ENCODE measurements around the gene FMN2.

The FMN2 gene

GRCh38 chr1:240500647-240501046 is 409.0 kb downstream of the FMN2 start:
- Histone ChIP-seq H3K27ac (ENCODE audit: low read depth, low read length) (no peak overlapping the region), H3K36me3 (ENCODE audit: control insufficient read depth in 1 of 2, insufficient read depth in 2 of 2, low read length in 2 of 2) (no peaks in the 10 kb centered on the region), H3K4me1 (ENCODE audit: control insufficient read depth in 1 of 2, insufficient read depth in 2 of 2, low read length in 2 of 2) (no peaks in the 10 kb centered on the region), H3K4me3 (ENCODE audit: low read depth in 1 of 2, low read length in 2 of 2) (no peak overlapping the region), H3K9ac (ENCODE audit: low read depth in 1 of 2, low read length in 2 of 2) (no peak overlapping the region), H3K27me3 (ENCODE audit: control insufficient read depth in 1 of 2, insufficient read depth in 2 of 2, low read length in 2 of 2) (no peaks in the 10 kb centered on the region), H3K9me3 (ENCODE audit: control insufficient read depth in 1 of 2, low read length in 2 of 2) (no peaks in the 10 kb centered on the region)

GRCh38 chr1:240501115-240501514 is 409.4 kb downstream of the FMN2 start:
- H3K27ac ChIP-seq (ENCODE audit: low read depth, low read length): no peak overlapping the region

GRCh38 chr1:240503036-240503435 is 411.4 kb downstream of the FMN2 start:
- H3K9me3 ChIP-seq (ENCODE audit: control insufficient read depth in 1 of 2, low read length in 2 of 2): no peaks in the 10 kb centered on the region

More at GRCh38 chr1:240501115-240501514, 409.4 kb downstream of the FMN2 start:
- Histone ChIP-seq H3K36me3 (ENCODE audit: control insufficient read depth in 1 of 2, insufficient read depth in 2 of 2, low read length in 2 of 2) (no peaks in the 10 kb centered on the region), H3K9ac (ENCODE audit: low read depth in 1 of 2, low read length in 2 of 2) (no peak overlapping the region), H3K4me1 (ENCODE audit: control insufficient read depth in 1 of 2, insufficient read depth in 2 of 2, low read length in 2 of 2) (no peaks in the 10 kb centered on the region), H3K9me3 (ENCODE audit: control insufficient read depth in 1 of 2, low read length in 2 of 2) (no peaks in the 10 kb centered on the region), H3K4me3 (ENCODE audit: low read depth in 1 of 2, low read length in 2 of 2) (no peak overlapping the region), H3K27me3 (ENCODE audit: control insufficient read depth in 1 of 2, insufficient read depth in 2 of 2, low read length in 2 of 2) (no peaks in the 10 kb centered on the region)

GRCh38 chr1:240503558-240503957 is 411.9 kb downstream of the FMN2 start:
- H3K27me3 ChIP-seq (ENCODE audit: control insufficient read depth in 1 of 2, insufficient read depth in 2 of 2, low read length in 2 of 2): no peaks in the 10 kb centered on the region

More at GRCh38 chr1:240503036-240503435, 411.4 kb downstream of the FMN2 start:
- no peaks in the 10 kb centered on the region for H3K36me3 ChIP-seq (ENCODE audit: control insufficient read depth in 1 of 2, insufficient read depth in 2 of 2, low read length in 2 of 2)
- H3K9ac ChIP-seq (ENCODE audit: low read depth in 1 of 2, low read length in 2 of 2): no peak overlapping the region
- H3K4me1 ChIP-seq (ENCODE audit: control insufficient read depth in 1 of 2, insufficient read depth in 2 of 2, low read length in 2 of 2): no peaks in the 10 kb centered on the region
- no peaks in the 10 kb centered on the region for H3K27me3 ChIP-seq (ENCODE audit: control insufficient read depth in 1 of 2, insufficient read depth in 2 of 2, low read length in 2 of 2)
- no peak overlapping the region for H3K4me3 ChIP-seq (ENCODE audit: low read depth in 1 of 2, low read length in 2 of 2)
- no peak overlapping the region for H3K27ac ChIP-seq (ENCODE audit: low read depth, low read length)

GRCh38 chr1:240506176-240506575 is 414.5 kb downstream of the FMN2 start:
- Histone ChIP-seq H3K36me3 (ENCODE audit: control insufficient read depth in 1 of 2, insufficient read depth in 2 of 2, low read length in 2 of 2) (no peaks in the 10 kb centered on the region), H3K4me1 (ENCODE audit: control insufficient read depth in 1 of 2, insufficient read depth in 2 of 2, low read length in 2 of 2) (no peaks in the 10 kb centered on the region), H3K27me3 (ENCODE audit: control insufficient read depth in 1 of 2, insufficient read depth in 2 of 2, low read length in 2 of 2) (no peaks in the 10 kb centered on the region), H3K9me3 (ENCODE audit: control insufficient read depth in 1 of 2, low read length in 2 of 2) (no peaks in the 10 kb centered on the region), H3K27ac (ENCODE audit: low read depth, low read length) (no peak overlapping the region), H3K4me3 (ENCODE audit: low read depth in 1 of 2, low read length in 2 of 2) (no peak overlapping the region), H3K9ac (ENCODE audit: low read depth in 1 of 2, low read length in 2 of 2) (no peak overlapping the region)

More at GRCh38 chr1:240503558-240503957, 411.9 kb downstream of the FMN2 start:
- Histone ChIP-seq H3K9ac (ENCODE audit: low read depth in 1 of 2, low read length in 2 of 2) (no peak overlapping the region), H3K4me3 (ENCODE audit: low read depth in 1 of 2, low read length in 2 of 2) (no peak overlapping the region), H3K36me3 (ENCODE audit: control insufficient read depth in 1 of 2, insufficient read depth in 2 of 2, low read length in 2 of 2) (no peaks in the 10 kb centered on the region), H3K9me3 (ENCODE audit: control insufficient read depth in 1 of 2, low read length in 2 of 2) (no peaks in the 10 kb centered on the region), H3K4me1 (ENCODE audit: control insufficient read depth in 1 of 2, insufficient read depth in 2 of 2, low read length in 2 of 2) (no peaks in the 10 kb centered on the region), H3K27ac (ENCODE audit: low read depth, low read length) (no peak overlapping the region)

GRCh38 chr1:240508201-240508600 is 416.5 kb downstream of the FMN2 start:
- H3K27ac ChIP-seq (ENCODE audit: low read depth, low read length): no peak overlapping the region
- H3K36me3 ChIP-seq (ENCODE audit: control insufficient read depth in 1 of 2, insufficient read depth in 2 of 2, low read length in 2 of 2): no peaks in the 10 kb centered on the region
- H3K4me1 ChIP-seq (ENCODE audit: control insufficient read depth in 1 of 2, insufficient read depth in 2 of 2, low read length in 2 of 2): no peaks in the 10 kb centered on the region
- no peaks in the 10 kb centered on the region for H3K27me3 ChIP-seq (ENCODE audit: control insufficient read depth in 1 of 2, insufficient read depth in 2 of 2, low read length in 2 of 2)
- H3K9ac ChIP-seq (ENCODE audit: low read depth in 1 of 2, low read length in 2 of 2): no peak overlapping the region
- no peak overlapping the region for H3K4me3 ChIP-seq (ENCODE audit: low read depth in 1 of 2, low read length in 2 of 2)
- H3K9me3 ChIP-seq (ENCODE audit: control insufficient read depth in 1 of 2, low read length in 2 of 2): no peaks in the 10 kb centered on the region

- Histone ChIP-seq H3K4me1 (ENCODE audit: control insufficient read depth in 1 of 2, insufficient read depth in 2 of 2, low read length in 2 of 2) (no peaks in the 10 kb centered on the region), H3K27me3 (ENCODE audit: control insufficient read depth in 1 of 2, insufficient read depth in 2 of 2, low read length in 2 of 2) (no peaks in the 10 kb centered on the region), H3K4me3 (ENCODE audit: low read depth in 1 of 2, low read length in 2 of 2) (no peak overlapping the region), H3K27ac (ENCODE audit: low read depth, low read length) (no peak overlapping the region), H3K36me3 (ENCODE audit: control insufficient read depth in 1 of 2, insufficient read depth in 2 of 2, low read length in 2 of 2) (no peaks in the 10 kb centered on the region), H3K9ac (ENCODE audit: low read depth in 1 of 2, low read length in 2 of 2) (no peak overlapping the region), H3K9me3 (ENCODE audit: control insufficient read depth in 1 of 2, low read length in 2 of 2) (no peaks in the 10 kb centered on the region)
Measured at GRCh38 chr1:240508950-240509349, 417.3 kb downstream of the FMN2 start.

- Histone ChIP-seq H3K36me3 (ENCODE audit: control insufficient read depth in 1 of 2, insufficient read depth in 2 of 2, low read length in 2 of 2) (no peaks in the 10 kb centered on the region), H3K4me1 (ENCODE audit: control insufficient read depth in 1 of 2, insufficient read depth in 2 of 2, low read length in 2 of 2) (no peaks in the 10 kb centered on the region), H3K27me3 (ENCODE audit: control insufficient read depth in 1 of 2, insufficient read depth in 2 of 2, low read length in 2 of 2) (no peaks in the 10 kb centered on the region), H3K9me3 (ENCODE audit: control insufficient read depth in 1 of 2, low read length in 2 of 2) (no peaks in the 10 kb centered on the region), H3K4me3 (ENCODE audit: low read depth in 1 of 2, low read length in 2 of 2) (no peak overlapping the region), H3K9ac (ENCODE audit: low read depth in 1 of 2, low read length in 2 of 2) (no peak overlapping the region), H3K27ac (ENCODE audit: low read depth, low read length) (no peak overlapping the region)
Measured at GRCh38 chr1:240511789-240512188, 420.1 kb downstream of the FMN2 start.

- H3K36me3 ChIP-seq (ENCODE audit: control insufficient read depth in 1 of 2, insufficient read depth in 2 of 2, low read length in 2 of 2): no peaks in the 10 kb centered on the region
- H3K9me3 ChIP-seq (ENCODE audit: control insufficient read depth in 1 of 2, low read length in 2 of 2): no peaks in the 10 kb centered on the region
- no peak overlapping the region for H3K4me3 ChIP-seq (ENCODE audit: low read depth in 1 of 2, low read length in 2 of 2)
- H3K9ac ChIP-seq (ENCODE audit: low read depth in 1 of 2, low read length in 2 of 2): no peak overlapping the region
- H3K4me1 ChIP-seq (ENCODE audit: control insufficient read depth in 1 of 2, insufficient read depth in 2 of 2, low read length in 2 of 2): no peaks in the 10 kb centered on the region
- no peaks in the 10 kb centered on the region for H3K27me3 ChIP-seq (ENCODE audit: control insufficient read depth in 1 of 2, insufficient read depth in 2 of 2, low read length in 2 of 2)
- no peak overlapping the region for H3K27ac ChIP-seq (ENCODE audit: low read depth, low read length)
Measured at GRCh38 chr1:240515505-240515904, 423.8 kb downstream of the FMN2 start.

GRCh38 chr1:240516069-240516468 is 424.4 kb downstream of the FMN2 start:
- H3K4me1 ChIP-seq (ENCODE audit: control insufficient read depth in 1 of 2, insufficient read depth in 2 of 2, low read length in 2 of 2): no peaks in the 10 kb centered on the region
- H3K4me3 ChIP-seq (ENCODE audit: low read depth in 1 of 2, low read length in 2 of 2): no peak overlapping the region
- H3K9me3 ChIP-seq (ENCODE audit: control insufficient read depth in 1 of 2, low read length in 2 of 2): no peaks in the 10 kb centered on the region
- H3K27me3 ChIP-seq (ENCODE audit: control insufficient read depth in 1 of 2, insufficient read depth in 2 of 2, low read length in 2 of 2): no peaks in the 10 kb centered on the region
- H3K36me3 ChIP-seq (ENCODE audit: control insufficient read depth in 1 of 2, insufficient read depth in 2 of 2, low read length in 2 of 2): no peaks in the 10 kb centered on the region
- H3K9ac ChIP-seq (ENCODE audit: low read depth in 1 of 2, low read length in 2 of 2): no peak overlapping the region
- no peak overlapping the region for H3K27ac ChIP-seq (ENCODE audit: low read depth, low read length)

GRCh38 chr1:240517891-240518290 is 426.2 kb downstream of the FMN2 start:
- Histone ChIP-seq H3K27me3 (ENCODE audit: control insufficient read depth in 1 of 2, insufficient read depth in 2 of 2, low read length in 2 of 2) (no peaks in the 10 kb centered on the region), H3K4me3 (ENCODE audit: low read depth in 1 of 2, low read length in 2 of 2) (no peak overlapping the region), H3K9ac (ENCODE audit: low read depth in 1 of 2, low read length in 2 of 2) (no peak overlapping the region), H3K4me1 (ENCODE audit: control insufficient read depth in 1 of 2, insufficient read depth in 2 of 2, low read length in 2 of 2) (no peaks in the 10 kb centered on the region), H3K36me3 (ENCODE audit: control insufficient read depth in 1 of 2, insufficient read depth in 2 of 2, low read length in 2 of 2) (no peaks in the 10 kb centered on the region), H3K9me3 (ENCODE audit: control insufficient read depth in 1 of 2, low read length in 2 of 2) (no peaks in the 10 kb centered on the region), H3K27ac (ENCODE audit: low read depth, low read length) (no peak overlapping the region)
